K562 (cell line): ENCODE results near the gene CD300LG. TPM values are rescaled to one million over a fixed set of nuclear protein-coding genes. Genes with fewer than 3 reads are reported as not detected.
A peak's percentile ranks its signal among the peaks of the same experiment; 100 is the strongest.

Source experiments
- ATAC-seq: fragments of 200-7000 bp; cut with Tn5 transposase; 3 replicates; pipeline ENCODE4 v1.9.1; 2020; ENCODE audit warnings: moderate library complexity
- BruUV-seq: library from RNA; stranded (reverse); fragments of 400-500 nt; replicated peaks from 2 replicates; lab custom pipeline; 2021; lab: Mats Ljungman, UMichigan
- CTCF ChIA-PET: fragments of 300-600 bp; formaldehyde crosslinking; extraction: SDS; loops from one replicate; lab custom pipeline; 2021; ENCODE audit warnings: low intra/inter-chr PET ratio; lab: Yijun Ruan, JAX
- POLR2A ChIA-PET: fragments of 300-600, 350-650 bp; sonication (Branson Sonifier 250); formaldehyde crosslinking; extraction: SDS; loops from one replicate; lab custom pipeline; 2021; ENCODE audit warnings: antibody characterized with exemption, inconsistent platforms; lab: Yijun Ruan, JAX
- DNase-seq, 4 experiments: peaks; one replicate each; pipeline versions ENCODE4 v3.0.0 to v3.0.0-alpha.2; 2011 to 2018; ENCODE audit warnings: low spot score in 3 of 4, mixed read lengths in 3 of 4; ENCODE audit errors: extremely low read depth in 1 of 4
- FAIRE-seq: peaks from 2 replicates; lab custom pipeline; 2011; peaks lifted over from hg19 to GRCh38; lab: Jason Lieb, UNC
- H2AFZ ChIP-seq: 2 replicates; pipeline ENCODE4 v1.6.0; 2011; ENCODE audit warnings: low read depth, low read length, control low read depth, inconsistent platforms
- H3K27ac ChIP-seq: fragments of 200-600 bp; 3 replicates; pipeline ENCODE4 v1.8.0; 2011; ENCODE audit warnings: low read depth, mild to moderate bottlenecking, control low read depth, inconsistent platforms, low read length, moderate library complexity, mixed read lengths; ENCODE audit errors: extremely low read depth
- H3K27me3 ChIP-seq, 2 experiments: fragments of 300-600 bp in 1 of 2; 2 replicates in 1 of 2; 3 replicates in 1 of 2; pipeline versions ENCODE4 v1.6.0 to v1.8.0; 2011; ENCODE audit warnings: inconsistent platforms in 2 of 2, low read length in 2 of 2, mild to moderate bottlenecking in 1 of 2, mixed read lengths in 1 of 2, moderate library complexity in 1 of 2; ENCODE audit not compliant: control insufficient read depth in 2 of 2, insufficient read depth in 2 of 2
- H3K36me3 ChIP-seq: fragments of 300-600 bp; 3 replicates; pipeline ENCODE4 v1.8.0; 2011; ENCODE audit warnings: mild to moderate bottlenecking, low read length, inconsistent platforms; ENCODE audit not compliant: control insufficient read depth, insufficient read depth
- H3K4me1 ChIP-seq, 2 experiments: fragments of 200-600 bp in 1 of 2; replicated peaks in 1 of 2; 2 replicates in 1 of 2; 3 replicates in 1 of 2; pipeline versions ENCODE4 v1.5.1 to v1.8.0; 2011; ENCODE audit warnings: inconsistent platforms in 2 of 2, low read length in 2 of 2, mild to moderate bottlenecking in 1 of 2, mixed read lengths in 1 of 2, moderate library complexity in 1 of 2; ENCODE audit not compliant: control insufficient read depth in 2 of 2, insufficient read depth in 2 of 2
- H3K4me2 ChIP-seq: 2 replicates; pipeline ENCODE4 v1.6.1; 2011; ENCODE audit warnings: low read length, control low read depth, inconsistent platforms, mixed read lengths; ENCODE audit not compliant: insufficient read depth
- H3K4me3 ChIP-seq: fragments of 200-600 bp; sonication (generic), shearing (Covaris generic); 2 replicates; pipeline ENCODE4 v1.5.1; 2016; ENCODE audit warnings: control low read depth, inconsistent platforms
- H3K79me2 ChIP-seq: fragments of 200-600 bp; 3 replicates; pipeline ENCODE4 v1.8.0; 2011; ENCODE audit warnings: low read length, inconsistent platforms; ENCODE audit not compliant: control insufficient read depth, insufficient read depth
- H3K9ac ChIP-seq, 2 experiments: 2 replicates each; pipeline versions ENCODE4 v1.6.0 to v1.6.1; 2011; ENCODE audit warnings: low read depth in 2 of 2, low read length in 2 of 2, control low read depth in 1 of 2, inconsistent platforms in 1 of 2, mild to moderate bottlenecking in 1 of 2, mixed read lengths in 1 of 2; ENCODE audit not compliant: insufficient read depth in 1 of 2
- H3K9me1 ChIP-seq: one replicate; pipeline ENCODE4 v1.6.0; 2011; ENCODE audit warnings: inconsistent platforms, mild to moderate bottlenecking, low read length, moderate library complexity; ENCODE audit not compliant: control insufficient read depth, insufficient read depth
- H3K9me3 ChIP-seq: replicated peaks from 2 replicates; pipeline ENCODE4 v1.5.1; 2011; ENCODE audit warnings: low read depth, low read length, inconsistent platforms; ENCODE audit not compliant: control insufficient read depth, insufficient read depth
- H4K20me1 ChIP-seq: replicated peaks from 2 replicates; pipeline ENCODE4 v1.6.1; 2011; ENCODE audit warnings: low read length, inconsistent platforms, mixed read lengths; ENCODE audit not compliant: control insufficient read depth, insufficient read depth
- CREM ChIP-seq: IDR thresholded peaks from 2 replicates; pipeline ENCODE4 v1.6.1; 2014; ENCODE audit warnings: antibody characterized with exemption, low read depth
- MEIS2 ChIP-seq: fragments of 450-650 bp; IDR thresholded peaks from 2 replicates; pipeline ENCODE4 v1.6.1; 2014; ENCODE audit warnings: mild to moderate bottlenecking; ENCODE audit not compliant: partially characterized antibody
- NCOR1 ChIP-seq: fragments of 450-650 bp; IDR thresholded peaks from 2 replicates; pipeline ENCODE4 v1.6.1; 2016; ENCODE audit warnings: mild to moderate bottlenecking, moderate library complexity
- NRF1 ChIP-seq, 2 experiments: fragments of 450-650 bp; IDR thresholded peaks in 1 of 2; conservative IDR thresholded peaks in 1 of 2; 2 replicates each; pipeline ENCODE4 v1.6.1; 2014; ENCODE audit warnings: mild to moderate bottlenecking in 2 of 2
- RAD51 ChIP-seq: fragments of 450-650 bp; IDR thresholded peaks from 2 replicates; pipeline ENCODE4 v1.7.1; 2016; ENCODE audit warnings: low read depth, mild to moderate bottlenecking, borderline replicate concordance
- SMAD2 ChIP-seq: fragments of 150-350 bp; IDR thresholded peaks from 2 replicates; pipeline ENCODE4 v1.6.1; 2014; ENCODE audit warnings: low read depth, mild to moderate bottlenecking, low read length
- whole genome bisulfite sequencing: fragments of 100-300 bp; shearing (Covaris generic); methylation state at CpG from one replicate; pipeline ENCODE4 v1.1.6; 2016; ENCODE audit warnings: low coverage, mixed read lengths; ENCODE audit not compliant: insufficient coverage; ENCODE audit errors: missing lambda C conversion rate; 5-methylcytosine and 5-hydroxymethylcytosine counted together
- in situ Hi-C: fragments of 300-500 bp; cut with MboI; formaldehyde crosslinking; loops from 4 replicates; pipeline ENCODE4 v1.15.0; 2018; ENCODE audit warnings: inconsistent platforms, mixed read lengths
- intact Hi-C: fragments of 100-400 bp; cut with micrococcal nuclease; formaldehyde crosslinking; loops from 2 replicates; pipeline ENCODE4 v1.14.2; 2022
- polyA plus RNA-seq, 8 experiments: library from polyadenylated mRNA; depleted of rRNA in 4 of 8; stranded (reverse) in 5 of 8; unstranded in 3 of 8; fragments of >200 nt; fragmentation: Nextera tagmentation in 2 of 8; fragmentation: Illumina TruSeq in 1 of 8; extraction: Ambion mirVana in 2 of 8; extraction: Trizol in 1 of 8; gene quantifications; 2 replicates each; pipeline versions ENCODE4 v1.2.1 to v1.2.3, GENCODE V29; 2011 to 2014; ENCODE audit warnings: inconsistent platforms in 1 of 8, missing spikeins in 1 of 8
- total RNA-seq, 7 experiments: library from RNA; depleted of rRNA in 6 of 7; stranded (reverse); fragments of >200 nt in 6 of 7; fragmentation: Illumina TruSeq in 2 of 7; extraction: Trizol in 2 of 7; gene quantifications; 2 replicates each; pipeline versions ENCODE4 v1.2.1 to v1.2.3, GENCODE V29; 2011 to 2021; ENCODE audit warnings: low replicate concordance in 1 of 7
- TF ChIP-seq, protein P1 (sequence below), 2 experiments: fragments of 450-650 bp in 1 of 2; sonication (generic) in 1 of 2; formaldehyde crosslinking in 1 of 2; IDR thresholded peaks in 1 of 2; conservative IDR thresholded peaks in 1 of 2; 2 replicates each; pipeline versions ENCODE4 v1.6.1 to v1.8.1; 2016 to 2023; ENCODE audit warnings: mild to moderate bottlenecking in 2 of 2, moderate library complexity in 2 of 2, inconsistent platforms in 1 of 2, missing genetic modification reagents in 1 of 2
- TF ChIP-seq, protein P2 (sequence below): fragments of 450-650 bp; IDR thresholded peaks from 2 replicates; pipeline ENCODE4 v1.6.1; 2017; ENCODE audit warnings: antibody characterized with exemption, mild to moderate bottlenecking
- TF ChIP-seq, protein P3 (sequence below): sonication (generic); formaldehyde crosslinking; IDR thresholded peaks from 2 replicates; pipeline ENCODE4 v1.9.0; 2022; ENCODE audit warnings: mild to moderate bottlenecking, missing genetic modification reagents
- TF ChIP-seq, protein P4 (sequence below): fragments of 450-650 bp; IDR thresholded peaks from 2 replicates; pipeline ENCODE4 v1.6.1; 2016; ENCODE audit warnings: antibody characterized with exemption
- TF ChIP-seq, protein P5 (sequence below): sonication (generic); formaldehyde crosslinking; IDR thresholded peaks from 2 replicates; pipeline ENCODE4 v1.5.0; 2020; ENCODE audit warnings: missing genetic modification reagents

CD300LG gene
- total and polyA plus RNA-seq, 9 of the 15 experiments (the other 6 are each of a cell fraction or from before 2014, with no cell fraction given): not detected

DNA sequence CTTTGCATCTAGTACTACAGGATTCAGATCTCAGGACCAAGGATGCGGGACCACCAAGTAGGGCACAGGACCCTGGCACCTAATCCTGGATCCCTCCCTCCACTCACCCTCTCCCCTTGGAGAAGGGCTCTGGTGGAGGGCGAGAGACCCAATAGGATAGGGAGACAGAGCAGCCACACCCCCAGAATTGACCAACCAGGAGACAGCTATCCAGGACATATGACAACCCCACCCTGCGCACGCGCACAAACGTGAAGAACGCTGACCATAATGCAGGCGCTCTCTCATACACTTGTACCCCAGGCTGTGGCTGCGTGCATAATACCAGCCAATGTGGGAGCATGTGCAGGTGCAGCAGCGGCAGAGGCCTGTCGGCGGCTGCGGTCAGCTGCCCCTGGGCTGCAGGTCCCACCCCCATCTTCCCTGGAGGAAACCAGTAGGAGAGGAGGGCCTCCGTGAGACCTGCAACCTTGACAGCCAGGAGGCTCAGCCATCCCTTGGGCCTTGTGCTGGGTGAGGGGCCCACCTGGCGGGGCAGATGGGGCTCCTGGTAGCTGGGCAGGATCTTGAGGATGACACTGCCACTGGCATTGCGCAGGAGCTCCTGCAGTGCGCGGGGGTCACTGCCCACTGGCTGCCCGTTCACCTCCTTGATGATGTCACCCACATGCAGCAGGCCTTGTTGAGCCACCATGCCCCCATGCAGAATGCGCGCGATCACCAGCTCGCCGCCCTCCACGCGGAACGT is 35.0 kb downstream of the CD300LG start:
- H3K9ac ChIP-seq: 0 out of 4 replicates have a peak overlapping the region, but pooled peaks of 1 of the 2 experiments have one; percentile 19
- no peaks in the 10 kb centered on the region for H3K9me1 ChIP-seq
- no peaks in the 10 kb centered on the region for H3K79me2 ChIP-seq
- H4K20me1 ChIP-seq: no peaks in the 10 kb centered on the region; the same call in 1 of the 2 replicates
- CTCF ChIA-PET: no interaction called here
- H3K27ac ChIP-seq: no peak overlapping the region
- DNase-seq: peak; percentile 71 to 92 (median 90)
- H3K9me3 ChIP-seq: no peaks in the 10 kb centered on the region
- FAIRE-seq: peak; percentile 78
- POLR2A ChIA-PET: interaction anchor here (0.8 to 0.9 kb wide), 2 partner anchors 16 to 26 kb away, joined by 3 read pairs; no protein-coding TSS in a partner anchor
- in situ Hi-C loops: no loop called here
- H3K4me1 ChIP-seq: peaks cover 0 to 33% of the 10 kb centered on the region in 2 experiments; a peak in 3 of 5 replicates
- WGBS: 38% methylated on average over 18 of the region's 27 CpGs
- peaks cover 4 to 12% of the 10 kb centered on the region in 2 experiments; a peak in 3 of 5 replicates for H3K27me3 ChIP-seq
- H3K4me3 ChIP-seq: no peak overlapping the region
- BruUV-seq: no TSS peak
- intact Hi-C loops: no loop called here
- no peaks in the 10 kb centered on the region for H3K36me3 ChIP-seq
- peak overlapping the region; percentile 82 for H2AFZ ChIP-seq
- peak overlapping the region; percentile 55 for H3K4me2 ChIP-seq
- ATAC-seq: peak; percentile 85
- TF ChIP-seq CREM: no peak
- TF ChIP-seq MEIS2: peak; percentile 38
- TF ChIP-seq, protein P1, sequence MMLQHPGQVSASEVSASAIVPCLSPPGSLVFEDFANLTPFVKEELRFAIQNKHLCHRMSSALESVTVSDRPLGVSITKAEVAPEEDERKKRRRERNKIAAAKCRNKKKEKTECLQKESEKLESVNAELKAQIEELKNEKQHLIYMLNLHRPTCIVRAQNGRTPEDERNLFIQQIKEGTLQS (IDR thresholded peaks at IDR 0.05): peak; percentile 22; the same call in 1 of the 2 replicates
- TF ChIP-seq, protein P1 (CRISPR knock-in tag; conservative IDR thresholded peaks at IDR 0.05): no peak
- TF ChIP-seq, protein P2, sequence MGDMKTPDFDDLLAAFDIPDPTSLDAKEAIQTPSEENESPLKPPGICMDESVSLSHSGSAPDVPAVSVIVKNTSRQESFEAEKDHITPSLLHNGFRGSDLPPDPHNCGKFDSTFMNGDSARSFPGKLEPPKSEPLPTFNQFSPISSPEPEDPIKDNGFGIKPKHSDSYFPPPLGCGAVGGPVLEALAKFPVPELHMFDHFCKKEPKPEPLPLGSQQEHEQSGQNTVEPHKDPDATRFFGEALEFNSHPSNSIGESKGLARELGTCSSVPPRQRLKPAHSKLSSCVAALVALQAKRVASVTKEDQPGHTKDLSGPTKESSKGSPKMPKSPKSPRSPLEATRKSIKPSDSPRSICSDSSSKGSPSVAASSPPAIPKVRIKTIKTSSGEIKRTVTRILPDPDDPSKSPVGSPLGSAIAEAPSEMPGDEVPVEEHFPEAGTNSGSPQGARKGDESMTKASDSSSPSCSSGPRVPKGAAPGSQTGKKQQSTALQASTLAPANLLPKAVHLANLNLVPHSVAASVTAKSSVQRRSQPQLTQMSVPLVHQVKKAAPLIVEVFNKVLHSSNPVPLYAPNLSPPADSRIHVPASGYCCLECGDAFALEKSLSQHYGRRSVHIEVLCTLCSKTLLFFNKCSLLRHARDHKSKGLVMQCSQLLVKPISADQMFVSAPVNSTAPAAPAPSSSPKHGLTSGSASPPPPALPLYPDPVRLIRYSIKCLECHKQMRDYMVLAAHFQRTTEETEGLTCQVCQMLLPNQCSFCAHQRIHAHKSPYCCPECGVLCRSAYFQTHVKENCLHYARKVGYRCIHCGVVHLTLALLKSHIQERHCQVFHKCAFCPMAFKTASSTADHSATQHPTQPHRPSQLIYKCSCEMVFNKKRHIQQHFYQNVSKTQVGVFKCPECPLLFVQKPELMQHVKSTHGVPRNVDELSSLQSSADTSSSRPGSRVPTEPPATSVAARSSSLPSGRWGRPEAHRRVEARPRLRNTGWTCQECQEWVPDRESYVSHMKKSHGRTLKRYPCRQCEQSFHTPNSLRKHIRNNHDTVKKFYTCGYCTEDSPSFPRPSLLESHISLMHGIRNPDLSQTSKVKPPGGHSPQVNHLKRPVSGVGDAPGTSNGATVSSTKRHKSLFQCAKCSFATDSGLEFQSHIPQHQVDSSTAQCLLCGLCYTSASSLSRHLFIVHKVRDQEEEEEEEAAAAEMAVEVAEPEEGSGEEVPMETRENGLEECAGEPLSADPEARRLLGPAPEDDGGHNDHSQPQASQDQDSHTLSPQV: no peak
- no peak for TF ChIP-seq SMAD2
- TF ChIP-seq, protein P3, sequence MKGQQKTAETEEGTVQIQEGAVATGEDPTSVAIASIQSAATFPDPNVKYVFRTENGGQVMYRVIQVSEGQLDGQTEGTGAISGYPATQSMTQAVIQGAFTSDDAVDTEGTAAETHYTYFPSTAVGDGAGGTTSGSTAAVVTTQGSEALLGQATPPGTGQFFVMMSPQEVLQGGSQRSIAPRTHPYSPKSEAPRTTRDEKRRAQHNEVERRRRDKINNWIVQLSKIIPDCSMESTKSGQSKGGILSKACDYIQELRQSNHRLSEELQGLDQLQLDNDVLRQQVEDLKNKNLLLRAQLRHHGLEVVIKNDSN (CRISPR knock-in tag): peak; percentile 8; the same call in 1 of the 2 replicates
- no peak for TF ChIP-seq NCOR1
- TF ChIP-seq NRF1 (conservative IDR thresholded peaks at IDR 0.05 in 1 of 2, IDR thresholded peaks at IDR 0.05 in 1 of 2): peak; percentile 92 to 93
- peak; percentile 19; the same call in 1 of the 2 replicates for TF ChIP-seq RAD51
- TF ChIP-seq, protein P4, sequence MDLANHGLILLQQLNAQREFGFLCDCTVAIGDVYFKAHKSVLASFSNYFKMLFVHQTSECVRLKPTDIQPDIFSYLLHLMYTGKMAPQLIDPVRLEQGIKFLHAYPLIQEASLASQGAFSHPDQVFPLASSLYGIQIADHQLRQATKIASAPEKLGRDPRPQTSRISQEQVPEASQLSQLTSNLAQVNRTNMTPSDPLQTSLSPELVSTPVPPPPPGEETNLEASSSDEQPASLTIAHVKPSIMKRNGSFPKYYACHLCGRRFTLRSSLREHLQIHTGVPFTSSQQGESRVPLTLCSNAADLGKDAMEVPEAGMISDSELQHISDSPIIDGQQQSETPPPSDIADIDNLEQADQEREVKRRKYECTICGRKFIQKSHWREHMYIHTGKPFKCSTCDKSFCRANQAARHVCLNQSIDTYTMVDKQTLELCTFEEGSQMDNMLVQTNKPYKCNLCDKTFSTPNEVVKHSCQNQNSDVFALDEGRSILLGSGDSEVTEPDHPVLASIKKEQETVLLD: peak; percentile 82; the same call in 1 of the 2 replicates
- TF ChIP-seq, protein P5, sequence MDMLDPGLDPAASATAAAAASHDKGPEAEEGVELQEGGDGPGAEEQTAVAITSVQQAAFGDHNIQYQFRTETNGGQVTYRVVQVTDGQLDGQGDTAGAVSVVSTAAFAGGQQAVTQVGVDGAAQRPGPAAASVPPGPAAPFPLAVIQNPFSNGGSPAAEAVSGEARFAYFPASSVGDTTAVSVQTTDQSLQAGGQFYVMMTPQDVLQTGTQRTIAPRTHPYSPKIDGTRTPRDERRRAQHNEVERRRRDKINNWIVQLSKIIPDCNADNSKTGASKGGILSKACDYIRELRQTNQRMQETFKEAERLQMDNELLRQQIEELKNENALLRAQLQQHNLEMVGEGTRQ: peak; percentile 21; the same call in 1 of the 2 replicates
- TF ChIP-seq, all 486 proteins: peak for 7
